Activated CD4-positive, alpha-beta T cell treated with anti-CD3 and anti-CD28 coated beads, Interleukin-2, amount 50 U/mL, for 16 hours (primary cell): ENCODE results near the gene HMGXB3.

Experiments
- DNase-seq: peaks from one replicate; pipeline ENCODE4 v3.0.0-alpha.2; 2020

Gene HMGXB3

GRCh38 chr5:150101023-150101422, 100.5 kb downstream of the HMGXB3 start:
- DNase-seq = no peak
